ENCODE data around the gene CES3. TPM values are rescaled to one million over a fixed set of nuclear protein-coding genes. Genes with fewer than 3 reads are reported as not detected.
"Not testable (repeated sequence)": the region's sequence is repeated elsewhere in the genome, so short reads cannot be mapped to it uniquely, and the experiment has no call there.

CES3 gene
- total and polyA plus RNA-seq, 2 donors (not counting 3 experiments of a cell fraction or from before 2014, with no cell fraction given) = 0.10 TPM; not detected in 1

DNA sequence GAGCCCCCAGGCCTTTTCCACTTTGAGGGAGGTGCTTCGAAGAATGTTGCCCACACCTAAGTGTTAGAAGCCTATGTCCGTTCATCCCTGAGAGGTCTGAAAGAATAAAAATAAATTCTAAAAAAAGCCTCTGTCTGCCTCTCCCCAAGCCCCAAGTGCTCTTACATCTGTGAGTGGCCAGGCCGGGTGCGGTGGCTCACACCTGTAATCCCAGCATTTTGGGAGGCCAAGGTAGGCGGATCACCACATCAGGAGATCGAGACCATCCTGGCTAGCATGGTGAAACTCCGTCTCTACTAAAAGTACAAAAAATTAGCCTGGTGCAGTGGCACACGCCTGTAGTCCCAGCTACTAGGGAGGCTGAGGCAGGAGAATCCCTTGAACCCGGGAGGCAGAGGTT is 16.1 kb upstream of the CES3 start:
- dilution Hi-C loops (cut with MboI; ENCODE audit: extremely low pct_ligation_motif_present, low sequenced_read_pairs); H4K20me1 ChIP-seq (replicated peaks; ENCODE audit: control insufficient read depth, extremely low read depth, insufficient read depth, low read length); H3K9me3 ChIP-seq (replicated peaks; ENCODE audit: control insufficient read depth, insufficient read depth, low read length); H3K4me3 ChIP-seq (replicated peaks in 1 of 3; ENCODE audit: insufficient read depth in 1 of 3, low read depth in 1 of 3, low read length in 3 of 3); H3K9me1 ChIP-seq (replicated peaks; ENCODE audit: control insufficient read depth, extremely low read depth, insufficient read depth, low read length); H2AFZ ChIP-seq (ENCODE audit: low read depth, low read length); BruUV-seq (replicated peaks); H3K79me2 ChIP-seq (ENCODE audit: control insufficient read depth, insufficient read depth, low read length); H3K27ac ChIP-seq (ENCODE audit: insufficient read depth, low read depth, low read length); H3K27me3 ChIP-seq (ENCODE audit: control insufficient read depth in 2 of 2, insufficient read depth in 2 of 2, low read length in 2 of 2); FAIRE-seq; POLR2A ChIA-PET; intact Hi-C loops (cut with micrococcal nuclease); H3K9ac ChIP-seq (replicated peaks; ENCODE audit: extremely low read depth, insufficient read depth, low read length); H3K4me2 ChIP-seq (ENCODE audit: insufficient read depth, low read length); DNase-seq (ENCODE audit: low read depth, low spot score): not testable (repeated sequence)
- peaks cover 12% of the 10 kb centered on the region for H3K4me1 ChIP-seq (ENCODE audit: control insufficient read depth, extremely low read depth, insufficient read depth, low read length)
- CTCF ChIA-PET = interaction anchor here (0.6 to 3.4 kb wide), 4 partner anchors 8 to 240 kb away, joined by 3 to 18 read pairs (median 4); no protein-coding TSS in a partner anchor
- H3K36me3 ChIP-seq (ENCODE audit: control insufficient read depth in 2 of 2, extremely low read depth in 1 of 2, insufficient read depth in 2 of 2, low read length in 2 of 2) = peaks cover 0 to 30% of the 10 kb centered on the region in 2 experiments

DNA sequence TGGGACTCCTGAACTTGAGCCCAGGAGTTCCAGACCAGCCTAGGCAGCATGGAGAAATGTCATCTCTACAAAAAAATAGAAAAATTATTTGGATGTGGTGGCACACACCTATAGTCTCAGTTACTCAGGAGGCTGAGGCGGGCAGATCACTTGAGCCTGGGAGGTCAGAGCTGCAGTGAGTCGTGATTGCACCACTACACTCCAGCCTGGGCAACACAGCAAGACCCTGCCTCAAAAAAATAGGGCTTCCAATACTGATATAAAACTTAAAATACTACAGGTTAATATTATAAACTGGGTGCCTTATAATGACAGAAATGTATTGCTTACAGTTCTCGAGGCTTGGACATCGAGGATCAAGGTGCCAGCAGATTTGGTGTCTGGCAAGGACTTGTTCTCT is 15.1 kb upstream of the CES3 start:
- Histone ChIP-seq H3K79me2 (ENCODE audit: control insufficient read depth, insufficient read depth, low read length) (no peaks in the 10 kb centered on the region), H2AFZ (ENCODE audit: low read depth, low read length) (no peak overlapping the region), H3K27me3 (ENCODE audit: control insufficient read depth in 2 of 2, insufficient read depth in 2 of 2, low read length in 2 of 2) (peaks cover 4 to 10% of the 10 kb centered on the region in 2 experiments), H3K4me3 (replicated peaks in 1 of 3; ENCODE audit: insufficient read depth in 1 of 3, low read depth in 1 of 3, low read length in 3 of 3) (no peak overlapping the region), H3K4me2 (ENCODE audit: insufficient read depth, low read length) (no peak overlapping the region), H3K9me3 (replicated peaks; ENCODE audit: control insufficient read depth, insufficient read depth, low read length) (no peaks in the 10 kb centered on the region), H3K36me3 (ENCODE audit: control insufficient read depth in 2 of 2, extremely low read depth in 1 of 2, insufficient read depth in 2 of 2, low read length in 2 of 2) (peaks cover 0 to 23% of the 10 kb centered on the region in 2 experiments), H3K27ac (ENCODE audit: insufficient read depth, low read depth, low read length) (no peak overlapping the region), H4K20me1 (replicated peaks; ENCODE audit: control insufficient read depth, extremely low read depth, insufficient read depth, low read length) (no peaks in the 10 kb centered on the region), H3K4me1 (ENCODE audit: control insufficient read depth, extremely low read depth, insufficient read depth, low read length) (peaks cover 12% of the 10 kb centered on the region), H3K9me1 (replicated peaks; ENCODE audit: control insufficient read depth, extremely low read depth, insufficient read depth, low read length) (no peaks in the 10 kb centered on the region), H3K9ac (replicated peaks; ENCODE audit: extremely low read depth, insufficient read depth, low read length) (no peak overlapping the region)
- CTCF ChIA-PET = interaction anchor here (0.5 to 3.4 kb wide), 4 partner anchors 8 to 448 kb away, joined by 3 to 18 read pairs (median 4); no protein-coding TSS in a partner anchor
- dilution Hi-C loops (cut with MboI; ENCODE audit: extremely low pct_ligation_motif_present, low sequenced_read_pairs) = no loop called here
- POLR2A ChIA-PET = no interaction called here
- TF ChIP-seq MYC (IDR thresholded peaks at IDR 0.05; ENCODE audit: low read depth, low read length) (no peak), POLR2AphosphoS5 (IDR thresholded peaks at IDR 0.05; ENCODE audit: insufficient read depth, low read depth, low read length) (no peak), POLR2A (IDR thresholded peaks at IDR 0.05; ENCODE audit: low read depth, low read length) (no peak), FOS (IDR thresholded peaks at IDR 0.05; ENCODE audit: borderline replicate concordance, insufficient read depth, low read length) (no peak), EZH2 (IDR thresholded peaks at IDR 0.05; ENCODE audit: borderline replicate concordance, low read depth, low read length, severe bottlenecking) (no peak), GATA2 (IDR thresholded peaks at IDR 0.05; ENCODE audit: insufficient read depth, insufficient read length, low read depth, low read length) (no peak), JUN (IDR thresholded peaks at IDR 0.05; ENCODE audit: borderline replicate concordance, insufficient read depth, insufficient read length, low read depth) (no peak)
- TF ChIP-seq, protein P1, sequence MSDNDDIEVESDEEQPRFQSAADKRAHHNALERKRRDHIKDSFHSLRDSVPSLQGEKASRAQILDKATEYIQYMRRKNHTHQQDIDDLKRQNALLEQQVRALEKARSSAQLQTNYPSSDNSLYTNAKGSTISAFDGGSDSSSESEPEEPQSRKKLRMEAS (IDR thresholded peaks at IDR 0.05; ENCODE audit: insufficient read depth, insufficient read length) = no peak
- TF ChIP-seq, protein P2, sequence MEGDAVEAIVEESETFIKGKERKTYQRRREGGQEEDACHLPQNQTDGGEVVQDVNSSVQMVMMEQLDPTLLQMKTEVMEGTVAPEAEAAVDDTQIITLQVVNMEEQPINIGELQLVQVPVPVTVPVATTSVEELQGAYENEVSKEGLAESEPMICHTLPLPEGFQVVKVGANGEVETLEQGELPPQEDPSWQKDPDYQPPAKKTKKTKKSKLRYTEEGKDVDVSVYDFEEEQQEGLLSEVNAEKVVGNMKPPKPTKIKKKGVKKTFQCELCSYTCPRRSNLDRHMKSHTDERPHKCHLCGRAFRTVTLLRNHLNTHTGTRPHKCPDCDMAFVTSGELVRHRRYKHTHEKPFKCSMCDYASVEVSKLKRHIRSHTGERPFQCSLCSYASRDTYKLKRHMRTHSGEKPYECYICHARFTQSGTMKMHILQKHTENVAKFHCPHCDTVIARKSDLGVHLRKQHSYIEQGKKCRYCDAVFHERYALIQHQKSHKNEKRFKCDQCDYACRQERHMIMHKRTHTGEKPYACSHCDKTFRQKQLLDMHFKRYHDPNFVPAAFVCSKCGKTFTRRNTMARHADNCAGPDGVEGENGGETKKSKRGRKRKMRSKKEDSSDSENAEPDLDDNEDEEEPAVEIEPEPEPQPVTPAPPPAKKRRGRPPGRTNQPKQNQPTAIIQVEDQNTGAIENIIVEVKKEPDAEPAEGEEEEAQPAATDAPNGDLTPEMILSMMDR (IDR thresholded peaks at IDR 0.05; ENCODE audit: extremely low read depth in 1 of 2, insufficient read depth in 1 of 2, low read depth in 1 of 2, low read length in 2 of 2) = no peak
- intact Hi-C loops (cut with micrococcal nuclease) = no loop called here
- FAIRE-seq (no peak), DNase-seq (ENCODE audit: low read depth, low spot score) (no peak)
- BruUV-seq (replicated peaks) = no TSS peak

Measured in endothelial cell of umbilical vein (primary cell).